ENCODE data around the gene AGPS.

- TF ChIP-seq CTCF (conservative IDR thresholded peaks at IDR 0.05 in 1 of 2, IDR thresholded peaks at IDR 0.05 in 1 of 2; ENCODE audit: low read depth in 1 of 2, low read length in 2 of 2) (no peak), EZH2 (IDR thresholded peaks at IDR 0.05; ENCODE audit: low read length, missing control alignments) (no peak)
Observed at GRCh38 chr2:177516824-177517544, 124.4 kb downstream of the AGPS start.
